Hematopoietic multipotent progenitor cell treated with erythropoietin and hydrocortisone succinate and interleukin-3 and kit ligand, for 4 days (in vitro differentiated cells): Measurements from ENCODE around the gene TRIM58.

Experiments
- DNase-seq: peaks from one replicate; pipeline ENCODE4 v3.0.0-alpha.2; 2015

The TRIM58 gene

DNA sequence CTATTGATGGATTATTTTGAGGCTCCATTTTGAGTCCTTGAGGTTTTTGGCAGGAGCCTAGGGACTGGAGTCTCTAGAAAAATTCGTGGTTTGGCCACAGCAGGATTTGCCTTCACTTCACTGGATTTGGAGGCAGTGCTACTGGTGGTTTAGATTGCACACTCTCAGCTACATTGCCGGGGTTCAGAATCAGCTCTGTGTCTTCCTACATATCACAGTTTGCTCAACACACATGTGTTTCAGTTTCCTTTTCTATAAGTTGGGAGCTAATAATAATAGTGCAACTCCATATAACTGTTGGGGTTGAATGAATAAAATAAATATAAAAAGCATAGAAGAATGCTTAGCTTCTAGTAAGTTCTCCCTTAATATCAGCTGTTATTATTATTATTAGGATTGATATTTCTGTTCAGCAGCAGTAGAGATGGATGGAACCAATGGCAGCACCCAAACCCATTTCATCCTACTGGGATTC, 38.2 kb downstream of the TRIM58 start, which contains the start of gene OR2W3:
OR2W3 (plus strand) TSS at position 425 of the 475 bp plus-strand sequence; CDS start at position 425, 0 bp downstream.
- no peak for DNase-seq

- no peak for DNase-seq
These were observed 39.0 kb downstream of the TRIM58 start for GRCh38 chr1:247895976-247896375.

DNA sequence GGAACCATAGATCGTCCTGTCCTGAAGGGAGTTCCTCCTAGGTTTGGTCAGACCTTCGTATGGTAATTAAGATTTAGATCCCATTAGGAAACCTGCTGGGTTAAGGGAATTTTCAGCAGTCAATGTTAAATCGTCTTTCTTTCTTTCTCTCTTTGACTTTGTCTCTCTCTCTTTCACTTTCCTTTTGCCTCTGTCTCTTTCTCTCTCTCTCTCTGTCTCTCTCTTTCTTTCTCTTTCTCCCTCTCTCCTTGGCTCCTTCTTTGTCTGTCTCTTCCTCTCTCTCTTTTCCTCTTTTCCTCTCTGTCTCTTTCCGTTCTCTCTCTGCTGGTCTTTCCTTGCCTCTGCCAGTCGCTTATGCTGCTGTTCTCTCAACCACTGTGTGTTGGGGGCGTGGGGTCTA, 47.1 kb downstream of the TRIM58 start:
- DNase-seq: no peak

GRCh38 chr1:247905181-247905580, 48.2 kb downstream of the TRIM58 start:
- DNase-seq: peak; percentile 35

- peak; percentile 59 for DNase-seq
These were observed 49.0 kb downstream of the TRIM58 start for GRCh38 chr1:247905910-247906503.

DNA sequence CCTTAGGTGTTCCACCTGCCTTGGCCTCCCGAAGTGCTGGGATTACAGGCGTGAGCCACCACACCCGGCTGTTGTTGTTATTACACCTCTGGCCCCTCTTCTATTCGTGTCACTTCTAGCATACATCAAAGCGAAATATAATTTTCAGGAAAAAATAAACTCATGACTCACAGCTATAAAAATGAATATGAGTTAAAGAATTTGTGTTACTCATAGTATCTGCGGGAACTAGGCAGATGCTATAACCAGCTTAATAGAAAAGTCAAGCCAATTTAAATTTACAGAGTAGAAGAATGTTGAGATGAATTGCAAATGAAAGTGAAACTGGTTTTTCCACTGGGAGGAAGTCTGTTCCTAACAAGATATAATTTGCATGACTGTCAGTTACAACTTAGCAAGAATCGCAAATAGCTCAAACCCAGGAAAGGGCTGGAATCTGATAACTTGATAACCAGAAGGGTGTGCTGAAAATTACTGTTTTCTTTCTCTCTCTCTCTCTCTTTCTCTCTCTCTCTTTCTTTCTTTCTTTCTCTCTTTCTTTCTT, 49.6 kb downstream of the TRIM58 start:
- peak; percentile 95 for DNase-seq

DNA sequence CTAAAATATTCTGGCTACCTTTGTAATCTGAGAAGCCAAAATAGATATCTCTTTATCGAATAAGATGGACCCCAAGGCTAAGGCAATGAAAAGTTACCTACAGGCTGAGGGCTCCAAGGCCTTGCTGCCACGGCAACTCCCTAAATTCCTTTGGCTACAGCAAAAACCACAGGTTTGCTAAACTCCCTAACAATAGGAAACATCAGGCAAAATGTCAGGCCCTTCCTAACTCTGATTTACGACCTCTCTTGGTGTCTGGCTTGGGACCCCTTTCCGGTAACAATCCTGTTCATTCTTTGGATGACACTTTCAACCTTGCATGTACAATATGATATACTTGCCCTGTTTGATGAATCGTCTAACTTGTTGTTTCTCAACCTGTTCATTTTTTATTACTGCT, 51.8 kb downstream of the TRIM58 start:
- DNase-seq: peak; percentile 34

GRCh38 chr1:247913786-247914185, 56.8 kb downstream of the TRIM58 start:
- no peak for DNase-seq

DNA sequence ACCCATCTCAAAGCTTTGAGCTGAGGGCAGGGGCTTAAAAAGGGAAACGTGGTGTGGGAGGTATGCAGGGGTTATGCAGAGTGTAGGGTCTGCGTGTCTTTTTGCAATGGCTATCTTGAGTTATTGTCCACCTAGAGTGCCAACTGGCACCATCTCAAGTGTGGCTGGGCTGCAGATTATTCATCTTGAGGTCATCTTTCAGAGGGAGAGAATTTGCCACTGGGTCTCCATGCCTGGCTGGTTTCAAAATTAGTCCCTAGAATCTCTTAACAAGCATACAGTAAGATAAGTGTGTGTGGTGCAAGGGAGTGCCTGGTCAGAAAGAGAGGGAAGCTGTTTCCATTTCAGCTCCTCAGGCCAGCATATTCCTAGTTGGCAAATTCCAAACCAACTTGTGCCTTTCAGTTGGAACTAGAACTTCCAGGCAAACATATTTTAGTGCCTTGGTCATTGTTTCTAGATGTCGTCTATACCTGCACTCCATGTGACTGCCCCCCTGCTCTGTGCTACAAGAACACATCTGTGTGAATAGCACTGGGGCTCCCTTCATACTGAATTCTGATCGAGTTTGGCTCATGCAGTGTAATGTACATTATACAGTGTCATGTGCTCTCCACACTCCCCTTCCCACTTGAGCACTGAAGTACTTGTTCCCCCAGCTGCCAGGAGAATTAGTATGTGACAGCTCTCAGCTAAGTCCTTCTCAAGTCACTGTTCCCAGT, 58.1 kb downstream of the TRIM58 start:
- DNase-seq: no peak

- no peak for DNase-seq
These were observed 63.0 kb downstream of the TRIM58 start, which contains the start of gene OR2T8 for GRCh38 chr1:247919952-247920351. OR2T8 (plus strand) TSS chr1:247920252; CDS start chr1:247921018, 766 bp downstream.

DNA sequence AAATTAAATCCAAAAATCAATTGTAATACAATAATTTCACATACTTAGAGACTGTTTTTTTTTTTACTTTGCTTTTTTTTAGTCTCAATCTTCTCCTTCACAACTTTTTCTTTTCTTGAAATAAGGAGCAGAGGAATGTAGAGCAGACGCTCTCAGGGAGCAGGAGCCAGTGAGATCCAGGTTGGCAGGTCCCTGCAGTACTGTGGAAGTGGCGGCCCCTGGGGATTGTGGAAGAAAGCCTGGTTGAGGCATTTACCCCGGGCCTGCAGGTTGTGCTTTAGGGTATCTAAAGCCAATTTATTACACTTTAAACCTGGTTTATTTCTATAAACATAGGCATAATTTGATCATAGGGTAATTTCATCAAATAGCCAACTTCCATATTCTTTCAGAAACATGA, 67.0 kb downstream of the TRIM58 start:
- DNase-seq: no peak

- no peak for DNase-seq
These were observed 67.9 kb downstream of the TRIM58 start, which contains the start of gene OR2AJ1 for GRCh38 chr1:247924868-247925267. OR2AJ1 (plus strand) TSS chr1:247924889; CDS start chr1:247933769, 8,880 bp downstream.
